ENCODE results near the gene CTTNBP2.

Gene CTTNBP2

DNA sequence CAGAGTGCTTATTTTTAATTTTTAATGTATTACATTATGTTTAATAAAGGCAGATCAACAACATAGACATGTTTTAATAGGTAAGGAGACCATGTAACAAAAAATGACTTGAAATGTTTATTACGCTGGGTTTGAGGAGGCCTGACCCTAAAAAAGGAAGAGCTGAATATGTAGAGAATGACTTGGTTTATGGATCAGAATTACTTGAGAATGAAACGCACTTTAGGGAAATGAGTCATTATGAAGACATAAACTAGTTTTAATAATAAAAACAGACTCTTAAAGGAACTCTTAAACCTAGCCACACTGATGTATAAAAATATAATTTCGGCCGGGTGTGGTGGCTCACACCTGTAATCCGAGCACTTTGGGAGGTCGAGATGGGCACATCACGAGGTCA, 56.5 kb downstream of the CTTNBP2 start:
- no peak for DNase-seq

- DNase-seq: no peak
These were observed 61.5 kb downstream of the CTTNBP2 start for GRCh38 chr7:117811696-117812095.

DNA sequence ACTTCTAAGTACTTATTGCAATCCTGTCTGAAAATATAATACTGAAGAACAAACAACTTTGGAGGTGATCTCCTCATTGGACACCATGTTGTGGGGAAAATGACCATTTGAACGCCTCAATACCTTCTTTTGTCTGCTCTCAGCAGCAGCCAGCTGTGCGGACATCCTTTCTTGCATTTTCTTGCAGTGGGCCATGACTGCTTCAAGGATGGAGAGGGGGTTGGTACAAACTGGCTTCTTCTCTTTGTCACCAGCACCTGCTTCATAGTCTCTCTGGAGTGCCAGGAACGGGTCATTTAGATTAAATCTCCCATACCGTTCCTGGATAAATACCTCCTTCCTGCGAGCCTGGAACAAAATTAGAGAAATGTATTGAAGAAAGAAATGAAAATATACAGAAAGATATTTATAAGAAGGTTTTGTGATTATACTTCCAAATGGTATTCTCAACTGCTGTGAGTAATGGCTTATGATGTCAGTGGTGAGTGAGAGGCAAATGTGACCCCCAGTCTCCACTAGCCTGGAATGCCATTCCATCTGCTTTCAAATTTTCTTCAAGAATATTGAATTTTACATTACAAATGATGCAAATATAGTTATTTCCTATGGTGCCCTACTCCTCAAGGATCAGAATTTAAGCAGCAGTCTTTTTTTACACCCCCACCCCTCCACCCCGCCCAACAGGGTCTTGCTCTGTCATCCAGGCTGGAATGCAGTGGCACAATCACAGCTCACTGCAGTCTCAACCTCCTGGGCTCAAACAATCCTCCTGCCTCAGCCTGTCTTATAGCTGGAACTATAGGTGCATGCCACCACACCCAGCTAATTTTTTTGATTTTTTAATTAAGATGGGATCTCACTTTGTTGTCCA, 62.4 kb downstream of the CTTNBP2 start:
- no peak for DNase-seq

DNA sequence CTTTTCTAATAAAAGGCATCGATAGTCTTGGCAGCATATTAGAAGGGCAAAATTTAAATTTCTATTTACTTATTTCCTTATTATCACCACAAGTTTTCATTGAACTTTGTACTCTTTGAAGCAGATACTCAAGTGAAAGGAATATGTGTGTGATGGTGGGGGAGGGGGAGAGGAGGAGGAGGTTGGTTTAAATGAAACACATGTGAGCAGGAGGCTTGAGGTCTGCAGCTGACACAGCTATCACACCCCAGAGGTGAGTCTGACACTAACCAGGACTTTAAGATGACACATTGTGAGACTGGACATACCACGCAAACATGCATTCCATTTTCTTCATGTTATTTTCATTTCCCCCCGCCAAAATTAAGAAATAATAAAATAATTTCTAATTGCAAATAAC, 63.3 kb downstream of the CTTNBP2 start:
- no peak for DNase-seq

- DNase-seq: no peak
These were observed 64.1 kb downstream of the CTTNBP2 start for GRCh38 chr7:117808910-117809705.

- no peak for DNase-seq
These were observed 64.9 kb downstream of the CTTNBP2 start for GRCh38 chr7:117808341-117808757.

DNA sequence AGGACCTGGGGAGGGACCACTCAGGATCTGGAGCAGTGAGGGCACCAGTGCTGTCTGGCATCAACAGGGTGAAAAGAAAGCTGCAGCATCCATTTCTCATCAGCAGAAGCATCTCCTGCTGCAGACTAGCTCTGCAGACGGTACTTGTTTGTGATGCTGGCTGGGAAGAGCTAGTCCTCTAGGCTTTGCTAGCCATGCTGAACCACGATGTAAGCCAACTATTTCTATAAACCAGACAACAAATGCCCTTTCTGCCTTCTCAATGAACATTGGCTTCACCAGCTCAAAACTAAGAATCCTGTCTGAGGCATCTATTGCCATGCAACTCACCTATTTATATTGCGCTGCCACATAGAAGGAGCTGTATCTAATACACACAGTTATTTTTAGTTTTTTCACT, 65.6 kb downstream of the CTTNBP2 start:
- no peak for DNase-seq

- DNase-seq: no peak
These were observed 67.2 kb downstream of the CTTNBP2 start for GRCh38 chr7:117806011-117806410.

- DNase-seq: no peak
These were observed 68.0 kb downstream of the CTTNBP2 start for GRCh38 chr7:117805241-117805640.

DNA sequence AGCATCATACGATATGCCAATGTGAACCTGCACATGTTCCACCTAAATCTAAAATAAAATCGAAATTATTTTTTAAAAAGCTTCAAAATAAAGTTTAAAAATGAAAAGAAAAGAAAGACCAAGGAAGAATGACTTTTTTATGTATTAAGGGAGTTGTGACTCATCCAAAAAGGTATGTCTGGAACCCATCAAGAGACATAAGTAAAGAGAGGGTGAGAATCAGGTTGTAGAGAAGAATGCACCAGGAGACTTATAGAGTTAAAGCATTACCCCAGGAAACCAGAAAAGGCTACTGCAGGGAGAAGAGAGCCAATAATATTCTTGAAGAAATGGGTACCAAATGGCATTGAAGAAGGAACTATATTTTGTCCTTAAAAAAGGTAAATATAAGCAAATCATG, 69.8 kb downstream of the CTTNBP2 start:
- DNase-seq: no peak

DNA sequence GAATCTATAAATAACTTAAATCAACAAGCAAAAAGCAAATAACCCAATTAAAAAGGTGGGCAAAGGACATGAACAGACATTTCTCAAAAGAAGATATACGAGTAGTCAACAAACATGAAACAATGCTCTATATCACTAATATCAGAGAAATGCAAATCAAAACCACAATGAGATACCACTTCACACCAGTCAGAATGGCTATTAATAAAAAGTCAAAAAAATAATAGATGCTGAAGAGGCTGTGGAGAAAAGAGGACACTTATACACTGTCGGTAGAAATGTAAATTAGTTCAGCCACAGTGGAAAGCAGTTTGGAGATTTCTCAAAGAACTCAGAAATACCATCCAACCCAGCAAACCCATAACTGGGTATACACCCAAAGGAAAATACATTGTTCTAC, 70.6 kb downstream of the CTTNBP2 start:
- no peak for DNase-seq

DNA sequence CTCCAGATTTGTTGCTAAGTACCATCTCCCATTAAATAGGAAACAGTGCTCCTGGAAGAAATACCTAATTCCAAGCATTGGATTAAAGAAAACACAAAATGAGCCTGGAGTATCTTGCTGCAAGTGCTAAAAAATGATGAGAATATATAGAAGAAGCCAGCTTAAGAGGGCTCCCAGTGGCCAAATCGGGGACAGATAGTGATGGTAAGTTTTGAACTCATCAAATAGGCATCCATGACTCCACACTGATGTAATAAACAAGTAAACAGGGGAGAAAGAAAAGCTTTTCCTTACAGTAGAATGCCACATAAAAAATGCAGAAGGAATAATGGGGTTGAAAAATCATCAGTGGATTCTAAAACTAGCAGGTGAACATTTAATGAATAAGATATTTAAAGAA, 72.4 kb downstream of the CTTNBP2 start:
- DNase-seq: no peak

- DNase-seq: no peak
These were observed 72.8 kb downstream of the CTTNBP2 start for GRCh38 chr7:117800406-117800805.

GRCh38 chr7:117796889-117797288, 76.4 kb downstream of the CTTNBP2 start:
- DNase-seq: no peak

DNA sequence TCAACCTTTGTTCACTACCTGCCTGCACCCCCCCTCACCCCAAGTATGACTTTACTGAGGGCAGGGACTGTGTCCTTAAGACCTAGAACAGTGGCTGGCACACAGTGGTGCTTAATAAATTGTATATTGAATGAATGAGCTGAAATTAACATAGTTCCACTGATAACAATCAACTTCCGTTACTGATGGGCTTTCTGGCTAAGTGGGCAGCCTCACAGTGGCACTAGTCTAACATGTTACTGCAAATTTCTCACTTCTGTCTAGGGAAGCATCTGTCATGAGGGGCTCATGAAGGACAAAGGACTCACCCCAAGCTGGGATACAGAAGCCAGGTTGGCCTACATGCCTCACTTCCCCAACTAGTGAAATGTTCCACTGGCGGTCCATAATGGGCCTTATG, 79.3 kb downstream of the CTTNBP2 start:
- DNase-seq: no peak

DNA sequence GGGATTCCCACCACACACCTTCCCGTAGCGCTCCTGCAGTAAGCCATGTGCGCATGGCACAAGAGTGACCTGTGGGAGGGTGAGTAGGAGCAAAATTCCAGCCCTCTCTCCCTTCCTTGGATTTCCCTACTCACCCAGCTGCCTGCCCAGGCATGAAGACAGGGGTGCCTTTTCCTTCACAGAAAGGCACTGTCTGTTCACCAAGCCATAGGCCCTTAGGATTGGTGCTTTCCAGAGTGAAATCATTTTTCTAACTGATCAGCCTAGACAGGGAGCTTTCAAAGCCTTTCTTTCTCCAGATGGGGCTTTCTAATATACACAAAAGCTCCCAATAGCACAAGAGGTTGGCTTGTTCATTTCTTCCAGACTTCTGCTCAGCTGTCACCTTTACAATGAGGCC, 79.7 kb downstream of the CTTNBP2 start:
- no peak for DNase-seq

- DNase-seq: no peak
These were observed 81.1 kb downstream of the CTTNBP2 start for GRCh38 chr7:117791877-117792780.

- no peak for DNase-seq
These were observed 82.5 kb downstream of the CTTNBP2 start for GRCh38 chr7:117790731-117791130.

- DNase-seq: no peak
These were observed 83.0 kb downstream of the CTTNBP2 start for GRCh38 chr7:117790251-117790650.

DNA sequence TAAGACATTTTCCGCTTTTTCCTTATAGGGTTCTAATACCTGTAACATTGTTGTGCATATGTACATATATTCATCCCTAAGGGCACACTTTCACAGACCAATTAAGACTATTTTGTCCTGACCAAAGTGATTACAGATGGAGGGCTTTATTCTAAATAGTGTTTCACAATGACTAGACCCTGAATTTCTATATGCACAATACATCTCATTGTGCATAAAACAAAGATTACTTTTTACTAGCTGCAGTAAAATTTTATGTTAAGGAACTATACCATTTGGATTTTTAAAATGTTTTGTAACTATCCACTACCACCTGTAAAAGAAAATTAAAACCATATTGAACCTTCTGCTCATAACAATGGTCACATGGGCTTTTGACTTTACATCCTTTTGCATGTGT, 87.8 kb downstream of the CTTNBP2 start:
- DNase-seq: no peak

DNA sequence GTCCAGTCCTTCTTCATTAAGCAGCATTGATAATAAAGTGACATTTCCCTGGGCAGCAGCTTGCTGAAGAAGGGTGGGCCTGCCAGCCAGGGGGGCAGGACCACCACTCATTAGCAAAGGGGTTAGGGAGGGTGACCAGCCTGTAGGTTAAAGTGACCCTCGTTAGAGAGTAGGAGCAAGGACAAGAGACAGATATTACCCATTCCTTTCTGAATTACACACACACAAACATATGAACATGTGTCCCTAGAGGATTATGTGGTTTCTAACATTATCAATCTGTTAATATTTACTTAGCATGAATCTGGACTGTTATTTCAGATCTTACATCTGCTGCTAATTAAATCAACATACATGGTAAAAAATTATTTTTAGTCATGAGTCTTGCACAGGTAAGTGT, 88.9 kb downstream of the CTTNBP2 start:
- no peak for DNase-seq

DNA sequence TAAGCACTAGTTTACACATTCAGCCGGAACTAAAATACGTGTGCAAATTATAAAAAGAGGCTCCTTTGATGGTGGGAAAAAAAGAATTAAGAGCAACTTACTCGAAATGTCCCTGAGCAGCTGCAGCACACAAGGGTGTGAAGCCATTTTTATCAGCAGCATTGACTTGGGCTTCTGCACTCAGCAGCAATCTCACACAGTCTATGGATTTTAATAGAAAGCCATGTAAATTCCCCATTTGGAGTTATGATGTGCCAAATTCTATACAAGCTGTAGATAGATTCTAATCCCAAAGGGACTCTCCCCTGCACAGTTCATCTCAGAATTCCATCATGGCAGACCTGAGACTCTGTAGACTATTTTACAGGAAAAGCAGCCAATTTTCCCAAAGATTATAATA, 90.5 kb downstream of the CTTNBP2 start:
- no peak for DNase-seq

DNA sequence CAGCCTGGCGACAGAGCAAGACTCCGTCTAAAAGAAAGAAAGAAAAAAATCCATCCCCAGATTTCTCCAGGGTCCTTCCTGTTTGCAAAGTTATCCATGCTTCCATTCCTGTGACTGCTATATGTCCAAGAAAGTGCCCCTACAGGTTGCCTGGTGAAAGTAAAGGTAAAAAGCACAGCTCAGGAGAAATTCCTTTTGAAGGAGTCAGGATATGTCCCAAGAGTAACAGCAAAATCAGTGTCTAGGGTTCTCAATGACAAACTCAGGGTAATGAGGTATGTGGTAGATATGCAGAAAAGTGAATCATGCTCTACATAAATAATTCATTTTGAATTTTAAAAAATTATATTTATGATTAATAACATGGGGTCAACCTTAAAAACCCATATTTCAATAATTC, 91.5 kb downstream of the CTTNBP2 start:
- no peak for DNase-seq

Data from NCI-H146 (cell line).